GM18861 (cell line): ENCODE data around the gene RAB27A.

Source experiments
- ATAC-seq: cut with Tn5 transposase; IDR thresholded peaks from one replicate; pipeline ENCODE4 v1.9.1; 2021; ENCODE audit not compliant: unreplicated experiment

The RAB27A gene

DNA sequence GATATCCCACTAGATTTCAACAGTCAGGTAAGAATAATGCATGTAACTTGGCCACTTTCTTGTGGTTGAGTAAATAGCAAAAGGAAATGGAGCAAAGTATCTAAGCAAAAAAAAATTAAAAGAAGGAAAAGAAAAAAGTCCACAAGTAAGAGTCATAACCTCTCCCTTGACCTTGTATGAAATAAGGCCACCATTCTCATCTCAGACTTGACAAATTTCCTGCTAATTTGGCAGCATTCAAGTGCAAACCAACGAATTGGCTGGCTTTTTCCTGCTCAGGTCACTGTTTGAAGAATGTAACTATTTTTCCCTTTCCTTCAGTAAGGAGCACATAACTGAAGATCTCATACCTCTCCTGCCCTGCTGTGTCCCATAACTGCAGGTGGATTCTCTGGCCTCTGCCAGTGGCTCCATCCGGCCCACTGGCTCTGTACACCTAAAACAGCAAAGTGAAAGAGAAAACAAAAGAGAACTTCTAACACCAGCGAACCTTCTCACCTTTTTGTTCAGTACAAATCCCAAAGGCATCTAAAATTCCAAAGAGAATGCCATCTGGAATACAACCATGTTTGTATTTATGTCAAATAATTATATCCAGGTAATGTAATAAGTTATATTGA, 59.5 kb downstream of the RAB27A start:
- ATAC-seq = no peak

DNA sequence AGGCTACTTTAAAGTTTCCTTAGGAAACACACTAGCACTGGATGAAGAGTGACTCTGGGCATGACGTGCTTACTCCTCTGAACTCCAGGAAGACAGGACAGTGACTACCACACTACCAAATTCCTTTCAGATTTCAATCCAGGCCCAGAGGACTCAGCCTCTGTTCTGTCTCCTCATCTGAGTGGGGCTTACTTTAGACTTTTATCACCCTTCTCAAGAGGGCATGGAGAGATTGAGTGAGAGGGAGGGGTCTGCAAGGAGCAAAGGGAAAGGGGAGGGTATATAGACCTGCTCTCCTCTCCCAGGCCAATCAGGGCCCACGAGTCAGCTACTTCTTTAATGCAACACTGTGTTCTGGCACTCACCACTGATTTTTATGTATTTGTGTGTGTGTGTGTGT, 63.5 kb downstream of the RAB27A start:
- no peak for ATAC-seq

DNA sequence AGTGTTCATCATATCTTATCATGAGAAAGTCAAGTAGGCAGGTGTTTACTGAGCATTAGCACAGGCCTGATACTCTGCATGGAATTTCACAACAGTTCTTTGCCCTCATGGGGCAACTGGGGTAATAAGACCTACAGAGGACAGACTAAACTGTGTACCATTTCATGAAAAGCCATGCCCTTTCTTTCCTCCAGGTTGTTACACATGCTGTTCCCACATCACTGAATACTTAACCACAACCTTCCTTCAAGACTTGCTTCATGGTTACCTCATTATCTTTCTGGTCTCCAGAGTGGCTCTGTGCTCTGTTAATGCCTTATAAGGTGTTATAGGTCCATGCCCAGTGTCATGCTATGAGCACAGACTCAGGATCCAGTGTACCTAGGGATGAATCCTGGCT, 64.7 kb downstream of the RAB27A start:
- ATAC-seq = no peak

DNA sequence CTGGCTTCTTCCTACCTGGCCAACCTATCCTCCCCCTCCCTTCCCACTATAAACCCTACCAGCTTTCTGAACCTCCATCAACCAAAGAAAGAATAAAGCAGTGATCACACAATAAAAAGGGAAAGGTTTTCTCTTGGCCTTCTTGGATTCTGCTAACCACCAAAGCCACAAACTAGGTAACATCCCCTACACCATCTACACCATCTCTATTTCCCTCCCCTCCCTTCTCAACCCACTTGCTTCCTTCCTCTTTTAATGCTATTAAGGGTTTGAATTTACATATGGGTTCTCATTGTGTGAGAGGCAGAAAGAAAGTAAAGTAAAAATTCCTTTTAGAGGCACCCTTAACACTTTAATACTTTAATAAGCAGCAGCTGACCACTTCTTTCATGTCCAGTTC, 67.0 kb downstream of the RAB27A start:
- ATAC-seq = peak; percentile 62

DNA sequence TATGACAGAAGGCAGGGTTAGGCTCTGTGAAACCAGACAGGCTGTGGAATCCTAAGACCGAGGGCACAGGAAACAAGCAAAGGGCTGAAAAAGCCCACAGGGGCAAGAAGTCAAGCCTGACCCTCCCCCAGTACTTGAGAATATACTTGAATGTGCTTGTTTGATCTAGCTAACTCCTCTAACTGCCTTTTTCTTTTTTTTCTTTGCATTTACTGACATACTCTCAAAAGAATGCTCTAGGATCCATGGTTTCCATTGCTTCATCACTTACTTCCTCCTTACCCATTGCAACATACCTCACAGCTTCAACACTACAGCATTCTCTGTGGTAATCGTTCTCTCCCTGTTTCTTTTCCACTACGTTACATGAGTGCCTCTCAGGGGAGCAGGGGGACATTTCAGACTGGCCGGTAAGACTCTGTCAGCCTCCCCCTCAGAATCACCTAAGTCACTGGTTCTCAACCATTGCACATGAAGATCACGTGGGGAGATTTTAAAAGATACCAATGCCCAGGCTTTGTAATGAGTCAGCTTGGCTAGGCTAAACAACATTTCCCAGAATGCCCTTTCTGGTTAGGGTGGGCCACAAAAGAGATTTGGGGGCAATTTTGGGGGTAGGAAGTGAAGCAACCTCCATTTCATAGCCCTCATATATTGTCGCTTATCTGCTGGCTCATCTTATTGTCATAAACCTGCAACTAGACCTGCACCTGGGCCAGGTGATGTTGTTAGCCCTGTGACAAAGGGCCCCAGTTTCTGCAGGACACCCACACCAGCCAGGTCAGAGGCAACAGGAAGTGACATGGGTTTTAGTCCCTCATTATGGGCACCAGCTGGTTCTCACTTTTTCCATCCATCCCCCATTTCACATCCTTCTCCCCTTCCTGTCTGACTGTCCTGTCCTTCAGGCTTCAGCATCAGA, 68.3 kb downstream of the RAB27A start:
- ATAC-seq = peak; percentile 34

DNA sequence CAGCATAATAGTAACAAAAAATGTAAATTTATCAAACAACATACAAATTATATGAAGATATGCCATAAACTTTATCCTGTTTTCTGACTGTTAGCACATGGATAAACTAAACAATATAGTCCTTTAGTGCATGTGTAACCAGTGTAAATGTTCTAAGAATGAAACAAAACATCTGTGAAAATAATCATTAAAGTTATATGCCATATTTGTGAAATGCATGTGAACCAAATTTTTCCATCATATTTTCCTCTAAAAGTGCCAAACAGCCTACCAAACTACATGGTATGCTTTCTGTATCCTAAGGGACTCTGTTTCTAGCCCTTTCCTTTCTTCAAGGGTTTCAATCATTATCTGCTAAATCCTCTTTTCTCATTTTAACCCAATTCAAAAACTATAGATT, 69.0 kb downstream of the RAB27A start:
- ATAC-seq = no peak

DNA sequence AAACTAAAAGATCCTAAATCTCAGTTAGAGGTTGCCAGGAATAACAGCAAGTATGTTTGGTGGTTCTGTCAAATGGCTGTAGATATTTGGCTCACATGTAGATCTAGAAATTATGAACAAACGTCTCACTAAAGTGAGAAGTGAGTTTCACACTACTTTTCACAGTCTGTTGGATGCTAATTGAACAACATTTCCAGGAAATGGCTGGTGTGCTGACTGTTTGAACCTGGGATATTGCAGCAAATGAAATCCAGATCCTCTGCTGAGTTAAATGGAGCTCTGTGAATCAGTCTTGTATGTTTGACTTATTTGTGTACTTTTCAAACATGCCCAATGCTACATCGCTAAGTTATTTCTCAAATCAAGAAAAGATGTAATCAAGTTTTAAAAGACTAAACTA, 71.6 kb downstream of the RAB27A start:
- ATAC-seq = no peak

DNA sequence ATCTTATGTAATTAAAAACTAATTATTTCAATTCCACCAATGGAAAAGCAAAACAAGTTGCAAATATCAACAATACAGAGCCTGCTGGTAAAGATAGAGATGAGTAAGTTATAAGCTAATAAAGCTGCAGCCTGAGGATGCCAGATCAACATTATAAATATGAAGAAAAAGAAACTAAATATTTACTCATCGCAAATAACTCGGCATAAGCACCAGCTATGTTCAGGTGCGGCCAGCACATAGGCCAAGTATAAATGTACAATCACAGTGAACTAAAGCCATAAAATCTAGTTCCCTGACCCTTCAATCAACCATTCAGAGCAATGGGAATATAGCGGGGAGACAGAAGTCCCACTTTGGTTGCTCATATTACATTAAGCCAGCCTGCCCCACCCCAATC, 85.1 kb downstream of the RAB27A start:
- ATAC-seq = no peak

DNA sequence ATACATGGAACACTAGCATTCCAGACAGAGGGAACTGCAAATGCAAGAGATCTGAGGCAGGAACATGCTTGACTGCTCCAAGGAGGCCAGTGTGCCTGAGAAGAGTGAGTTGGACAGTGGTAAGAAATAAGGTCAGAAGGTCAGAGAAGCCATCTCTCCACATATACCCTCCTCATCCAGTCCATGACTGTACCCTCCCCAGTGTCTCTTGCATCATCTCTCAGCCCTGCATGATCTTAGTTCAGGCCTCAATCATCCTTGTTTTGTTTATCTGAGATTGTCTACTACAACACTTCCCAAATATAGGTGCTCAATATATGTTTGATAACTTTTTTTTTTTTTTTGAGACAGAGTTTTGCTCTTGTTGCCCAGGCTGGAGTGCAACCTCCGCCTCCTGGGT, 87.4 kb downstream of the RAB27A start:
- ATAC-seq = no peak

DNA sequence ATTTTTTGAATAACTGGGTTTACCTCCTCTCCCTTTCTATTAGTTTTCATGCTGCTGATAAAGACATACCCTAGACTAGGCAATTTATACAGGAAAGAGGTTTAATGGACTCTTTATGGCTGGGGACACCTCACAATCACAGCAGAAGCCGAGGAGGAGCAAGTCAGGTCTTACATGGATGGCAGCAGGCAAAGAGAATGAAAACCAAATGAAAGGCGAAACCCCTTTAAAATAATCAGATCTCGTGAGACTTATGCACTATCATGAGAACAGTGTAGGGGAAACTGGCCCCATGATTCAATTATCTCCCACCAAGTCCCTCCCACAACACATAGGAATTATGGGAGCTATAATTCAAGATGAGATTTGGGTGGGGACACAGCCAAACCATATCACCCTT, 90.9 kb downstream of the RAB27A start:
- ATAC-seq = no peak

DNA sequence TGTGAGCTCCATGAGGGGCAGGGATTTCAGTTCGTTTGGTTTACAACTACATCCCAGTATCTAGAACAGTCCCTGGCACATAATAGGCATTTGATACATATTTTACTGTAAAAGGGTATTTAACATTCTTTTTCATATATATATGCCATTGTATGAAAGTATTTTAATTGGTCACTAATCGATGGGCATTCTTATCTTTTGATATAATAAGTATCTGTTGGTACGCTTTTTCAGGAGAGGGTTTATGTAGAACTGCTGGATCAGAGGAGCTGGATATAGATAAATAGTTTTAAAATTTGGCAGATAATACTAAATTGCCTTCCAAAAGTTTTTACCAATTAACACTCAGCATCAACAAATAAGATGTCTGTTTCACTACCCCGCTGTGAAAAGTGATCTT, 91.9 kb downstream of the RAB27A start:
- no peak for ATAC-seq

DNA sequence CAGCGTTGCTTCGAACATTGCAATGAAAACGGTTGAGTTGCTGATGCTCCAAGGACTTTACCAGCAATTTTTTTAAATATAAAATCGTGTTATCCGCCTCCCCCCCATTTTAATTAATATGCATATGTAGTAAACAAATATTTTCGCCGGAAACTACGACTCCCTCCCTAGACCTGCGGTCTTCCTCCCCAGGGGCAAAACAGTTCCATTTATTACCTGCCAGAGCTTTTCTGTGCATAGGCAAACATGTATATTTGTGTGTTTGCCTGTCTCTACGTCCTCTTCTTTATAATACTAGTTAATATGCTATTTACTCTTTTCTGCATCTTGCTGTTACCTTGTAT, 92.3 kb downstream of the RAB27A start:
- ATAC-seq = peak; percentile 12

DNA sequence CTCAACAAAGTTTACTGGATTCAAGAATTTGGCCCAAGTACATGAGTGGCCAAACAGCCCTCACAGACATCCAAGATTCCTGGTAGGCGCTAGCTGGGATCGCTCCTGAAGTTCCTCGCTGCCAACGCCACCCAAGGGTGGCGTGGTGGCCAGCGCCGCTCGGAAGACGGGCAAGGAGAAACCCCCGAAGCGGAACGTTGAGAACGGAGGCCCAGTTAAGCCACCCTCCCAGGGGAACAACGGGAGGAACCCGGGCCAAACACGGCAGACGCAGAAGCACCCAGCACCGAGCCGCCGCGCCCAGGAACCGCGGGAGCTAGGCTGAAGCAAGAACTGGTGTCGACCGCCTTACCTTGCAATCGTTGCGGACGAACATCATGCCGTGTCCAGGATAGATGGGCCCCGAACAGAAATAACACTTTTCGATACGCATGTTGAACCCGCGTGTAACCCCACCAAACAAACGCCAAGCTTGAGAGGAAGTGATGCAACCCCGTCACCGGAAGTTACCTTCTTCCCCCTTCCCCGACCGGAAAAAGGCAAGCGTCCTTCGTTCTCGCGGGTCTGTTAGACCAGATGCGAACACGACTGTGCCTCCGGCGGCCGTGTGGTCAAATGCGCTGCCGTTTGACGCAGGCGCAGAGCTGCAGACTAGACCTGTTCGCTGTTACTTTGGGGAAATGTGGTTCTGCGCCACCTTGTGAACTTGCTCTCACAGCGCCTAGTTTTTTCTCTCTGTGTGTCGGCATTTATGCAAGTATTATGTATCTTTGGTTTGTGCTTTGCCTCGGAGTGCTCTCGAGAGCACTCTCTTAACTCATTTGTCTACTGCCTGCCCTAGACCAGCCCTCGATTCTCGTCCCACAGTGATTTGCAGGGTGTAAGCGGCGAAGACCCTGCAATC, 92.9 kb downstream of the RAB27A start, which contains the start of gene RSL24D1:
RSL24D1 (minus strand) TSS at position 484 of the 904 bp plus-strand sequence; CDS start at position 433, 51 bp downstream.
- peak; percentile 94 for ATAC-seq

DNA sequence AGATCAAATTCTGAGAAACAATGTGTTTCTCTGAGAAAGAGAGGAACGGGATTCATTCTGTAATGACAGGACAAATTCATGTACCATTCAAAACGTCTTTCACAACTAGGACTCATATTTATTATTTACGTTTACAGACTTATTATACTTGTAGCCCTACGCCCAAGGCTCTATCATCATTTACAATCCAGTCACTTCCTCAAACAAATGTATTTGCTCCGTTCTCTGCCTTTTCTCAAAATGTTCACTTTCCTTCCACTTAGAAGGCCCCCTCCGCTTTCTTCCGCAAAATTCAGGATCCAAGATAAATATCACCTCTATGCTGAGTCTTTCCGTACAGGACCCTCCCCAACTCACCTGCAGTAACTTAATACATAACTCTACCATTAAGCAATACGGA, 93.6 kb downstream of the RAB27A start:
- no peak for ATAC-seq

DNA sequence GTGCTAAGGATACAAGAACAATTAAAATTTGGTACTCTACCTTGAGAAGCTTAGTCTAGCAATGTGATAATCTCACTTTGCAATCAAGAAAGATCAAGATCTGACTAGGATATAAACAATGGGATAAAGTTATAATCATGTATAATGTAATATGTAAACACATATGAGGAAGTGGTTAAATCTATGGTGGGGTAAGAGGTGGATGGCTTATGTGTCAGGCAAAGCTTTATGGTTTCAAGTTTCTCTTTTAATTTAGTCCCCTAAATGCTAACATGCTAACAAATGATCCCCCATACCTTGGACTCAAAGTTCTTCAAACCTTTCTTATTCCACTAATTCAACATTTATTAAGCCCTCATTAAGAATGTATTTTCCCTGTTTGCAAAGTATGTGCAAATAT, 95.4 kb downstream of the RAB27A start:
- no peak for ATAC-seq

DNA sequence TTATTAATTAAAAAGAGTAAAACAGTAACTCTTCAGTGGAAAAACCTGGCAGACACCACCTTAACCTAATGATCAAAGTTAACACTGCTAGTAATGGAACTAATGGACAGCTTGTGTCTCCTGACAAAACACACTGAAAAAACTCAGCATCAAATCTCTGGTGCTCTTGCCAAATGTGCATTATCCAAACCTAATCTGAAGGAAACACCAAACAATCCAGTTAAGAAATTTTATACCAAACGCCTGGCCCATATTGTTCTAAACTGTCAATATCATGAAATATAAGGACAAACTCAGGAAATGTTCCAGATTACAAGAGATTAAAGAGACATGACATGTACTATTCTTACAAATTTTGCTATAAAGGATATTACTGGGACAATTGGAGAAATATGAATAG, 103.3 kb downstream of the RAB27A start:
- ATAC-seq = no peak

DNA sequence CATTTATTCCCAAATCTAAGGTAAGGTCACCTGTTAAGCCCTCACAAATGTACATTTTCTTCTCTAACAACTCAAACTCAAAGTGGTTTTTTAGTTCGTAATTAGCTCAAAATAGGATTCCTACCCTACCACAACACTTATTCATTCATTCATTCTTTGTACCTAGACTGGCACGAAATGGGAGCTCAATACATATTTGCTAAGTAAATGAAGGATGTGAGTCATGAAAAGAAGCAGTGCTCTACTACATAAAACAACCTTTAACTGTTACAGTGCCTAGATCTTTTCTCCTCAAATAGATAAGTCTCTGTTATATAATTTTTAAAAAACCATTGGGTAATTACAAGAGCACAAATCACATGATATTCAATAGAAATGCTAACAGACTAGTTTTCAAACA, 105.9 kb downstream of the RAB27A start:
- ATAC-seq = no peak

DNA sequence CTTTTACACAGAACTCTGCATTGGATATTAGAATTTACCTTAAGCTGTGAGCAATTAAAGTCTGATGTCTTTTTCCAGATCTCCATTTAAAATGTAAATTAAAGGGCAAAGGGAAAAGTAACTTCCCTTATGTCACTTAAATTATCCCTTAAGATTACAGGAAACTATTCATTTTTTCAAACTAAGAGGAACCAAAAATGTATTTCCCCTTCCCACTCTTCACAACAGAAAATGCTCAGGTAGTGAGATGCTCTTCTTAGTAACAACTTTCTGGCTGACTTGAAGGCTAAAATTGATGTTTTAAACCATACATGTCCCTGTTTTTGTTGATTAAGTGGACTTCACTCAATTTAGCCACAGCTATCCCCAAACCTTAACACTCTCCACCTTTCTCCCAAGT, 110.5 kb downstream of the RAB27A start:
- no peak for ATAC-seq

DNA sequence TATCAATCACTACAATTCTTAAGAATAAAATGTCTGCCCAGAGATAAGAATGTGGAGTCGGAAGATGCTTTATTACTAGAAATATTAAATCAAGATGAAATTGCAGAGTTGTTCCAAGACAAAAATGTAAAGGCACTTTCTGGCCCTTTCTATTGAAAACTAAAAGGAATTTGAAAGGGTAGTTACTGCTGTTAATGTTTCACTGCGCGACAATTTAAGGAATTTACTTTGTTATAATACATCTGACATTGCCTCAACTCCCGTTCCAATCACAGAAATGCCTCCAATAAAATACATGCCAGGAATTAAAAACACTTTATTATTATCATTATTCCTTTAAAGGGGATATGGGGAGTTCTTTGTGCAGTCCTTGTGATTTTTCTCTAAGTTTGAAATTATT, 119.3 kb downstream of the RAB27A start:
- no peak for ATAC-seq

DNA sequence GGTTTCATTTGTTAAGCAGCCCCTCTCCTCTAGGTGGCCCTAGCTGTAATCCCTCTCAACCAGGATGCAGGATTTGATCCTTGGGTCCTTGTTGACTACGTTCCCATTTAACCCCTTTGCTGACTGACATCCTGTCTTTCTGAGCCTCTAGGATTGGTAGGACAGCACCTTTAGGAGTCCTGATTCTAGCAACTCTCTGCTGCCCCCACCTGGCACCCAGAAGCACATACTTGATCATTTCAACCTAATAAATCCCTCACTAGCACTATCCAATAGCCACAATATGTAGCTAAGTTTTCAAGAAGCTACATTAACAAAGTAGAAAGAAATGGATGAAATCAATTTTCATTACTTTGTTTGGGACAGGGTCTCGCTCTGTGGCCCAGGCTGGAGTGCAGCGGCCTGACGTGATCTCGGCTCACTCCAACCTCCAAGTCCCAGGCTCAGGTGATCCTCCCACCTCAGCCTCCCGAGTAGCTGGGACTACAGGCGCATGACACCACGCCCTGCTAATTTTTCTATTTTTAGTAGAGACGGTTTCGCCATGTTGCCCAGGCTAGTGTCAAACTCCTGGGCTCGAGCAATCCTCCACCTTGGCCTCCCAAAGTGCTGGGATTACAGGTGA, 121.2 kb downstream of the RAB27A start:
- peak; percentile 75 for ATAC-seq

DNA sequence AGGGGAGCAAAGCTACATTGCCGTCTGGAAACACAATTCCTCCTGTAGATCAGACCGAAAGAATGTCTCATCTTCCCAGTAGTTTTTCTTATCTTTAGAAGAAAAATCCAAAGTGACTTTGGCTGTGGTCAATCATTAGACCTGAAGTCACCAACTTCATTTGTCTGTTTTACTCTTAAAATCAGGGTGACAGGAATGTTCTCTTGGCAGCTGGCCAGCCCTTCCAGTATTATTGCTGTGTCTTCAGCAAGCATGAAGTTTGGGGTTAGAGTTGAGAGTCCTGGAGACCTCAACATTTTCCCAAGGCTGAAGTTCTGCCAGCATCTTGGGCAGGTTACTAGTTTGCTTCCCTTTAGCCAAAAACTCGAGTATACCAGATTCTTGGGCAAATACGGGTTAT, 125.3 kb downstream of the RAB27A start:
- no peak for ATAC-seq
